A673 (cell line): ENCODE measurements around the gene FZD4. TPM values are rescaled to one million over a fixed set of nuclear protein-coding genes. Genes with fewer than 3 reads are reported as not detected.
A peak's percentile ranks its signal among the peaks of the same experiment; 100 is the strongest.
"Not testable (repeated sequence)": the region's sequence is repeated elsewhere in the genome, so short reads cannot be mapped to it uniquely, and the experiment has no call there.

Experiments
- BruUV-seq: library from RNA; stranded (reverse); fragments of 400-500 nt; replicated peaks from 2 replicates; lab custom pipeline; 2021; lab: Mats Ljungman, UMichigan
- CTCF ChIA-PET: fragments of 300-600 bp; sonication (Branson Sonifier 250); formaldehyde crosslinking; loops from one replicate; lab custom pipeline; 2022; ENCODE audit warnings: antibody characterized with exemption; lab: Charles Lee
- POLR2A ChIA-PET: fragments of 300-600 bp; sonication (Branson Sonifier 250); formaldehyde crosslinking; loops from one replicate; lab custom pipeline; 2022; ENCODE audit warnings: antibody characterized with exemption; ENCODE audit not compliant: low non-redundant PET; lab: Charles Lee
- DNase-seq: peaks from one replicate; pipeline ENCODE4 v3.0.0-alpha.2; 2015; ENCODE audit warnings: low spot score
- H3K27ac ChIP-seq: fragments of 200-600 bp; sonication (generic); 2 replicates; pipeline ENCODE4 v1.5.1; 2016; ENCODE audit warnings: mixed run types, low read depth, mild to moderate bottlenecking, mixed read lengths, antibody characterized with exemption, low read length; ENCODE audit not compliant: poor library complexity, severe bottlenecking
- H3K27me3 ChIP-seq: fragments of 200-600 bp; sonication (generic); replicated peaks from 2 replicates; pipeline ENCODE4 v1.6.1; 2017; ENCODE audit warnings: mixed run types, low read depth, mild to moderate bottlenecking, mixed read lengths, antibody characterized with exemption, low read length; ENCODE audit not compliant: insufficient read depth, poor library complexity
- H3K36me3 ChIP-seq: fragments of 200-600 bp; sonication (generic); 2 replicates; pipeline ENCODE4 v1.6.1; 2016; ENCODE audit warnings: mixed run types, mild to moderate bottlenecking, mixed read lengths, antibody characterized with exemption, low read length; ENCODE audit not compliant: insufficient read depth, poor library complexity, severe bottlenecking
- H3K4me1 ChIP-seq: fragments of 200-600 bp; sonication (generic); 2 replicates; pipeline ENCODE4 v1.6.1; 2017; ENCODE audit warnings: mixed run types, mild to moderate bottlenecking, mixed read lengths, antibody characterized with exemption, low read length; ENCODE audit not compliant: insufficient read depth, poor library complexity, severe bottlenecking
- H3K4me3 ChIP-seq: fragments of 200-600 bp; sonication (generic); 2 replicates; pipeline ENCODE4 v1.5.1; 2016; ENCODE audit warnings: low read depth, mixed run types, mild to moderate bottlenecking, mixed read lengths, low read length; ENCODE audit not compliant: poor library complexity, severe bottlenecking
- H3K9me3 ChIP-seq: fragments of 200-600 bp; sonication (generic); 2 replicates; pipeline ENCODE4 v1.6.1; 2016; ENCODE audit warnings: mixed run types, low read depth, mild to moderate bottlenecking, mixed read lengths, antibody characterized with exemption, low read length; ENCODE audit not compliant: poor library complexity, severe bottlenecking
- EZH2 ChIP-seq: fragments of 200-600 bp; sonication (generic); IDR thresholded peaks from 2 replicates; pipeline ENCODE4 v1.6.1; 2017; ENCODE audit warnings: borderline replicate concordance, low read depth, mild to moderate bottlenecking, mixed read lengths, antibody characterized with exemption, low read length; ENCODE audit not compliant: poor library complexity, severe bottlenecking
- intact Hi-C: fragments of 100-400 bp; cut with micrococcal nuclease; formaldehyde crosslinking; loops from one replicate; pipeline ENCODE4 v1.10.0; 2022; ENCODE audit not compliant: unreplicated experiment
- total RNA-seq: library from RNA; stranded (reverse); gene quantifications from 2 replicates; pipeline ENCODE4 v1.2.3, GENCODE V29; 2021
- TF ChIP-seq, protein P1 (sequence below): fragments of 300-800, 200-600 bp; sonication (generic); conservative IDR thresholded peaks from 2 replicates; pipeline ENCODE4 v1.5.1; 2017; ENCODE audit warnings: low read depth, mild to moderate bottlenecking, antibody characterized with exemption, low read length, moderate library complexity, mixed read lengths

FZD4 gene
- total RNA-seq, 1 experiment from 2014 or later, result 89.1 TPM

DNA sequence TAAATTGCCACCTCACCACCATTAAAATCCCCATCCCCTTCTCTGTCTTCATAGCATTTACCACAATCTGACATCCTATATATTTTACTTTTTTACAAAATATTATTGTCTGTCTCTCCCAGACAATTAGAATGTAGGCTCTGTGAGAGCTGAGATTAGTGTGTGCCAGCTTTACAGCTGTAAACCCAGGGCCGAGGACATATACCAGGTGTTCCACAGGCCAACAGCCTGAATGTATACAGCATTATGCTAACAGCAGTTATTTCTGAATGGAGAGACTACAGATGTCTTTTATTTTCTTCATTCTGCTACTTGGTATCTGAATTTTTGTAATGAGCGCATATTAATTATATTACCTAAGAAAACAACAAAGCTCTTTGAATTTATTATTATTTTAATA lies 36.7 kb downstream of the FZD4 start:
- no peak for TF ChIP-seq EZH2
- Histone ChIP-seq H3K9me3 (no peaks in the 10 kb centered on the region), H3K27ac (peak overlapping the region; percentile 87), H3K4me1 (peaks cover 56% of the 10 kb centered on the region), H3K4me3 (no peak overlapping the region), H3K36me3 (peaks cover 19% of the 10 kb centered on the region), H3K27me3 (no peaks in the 10 kb centered on the region)
- ChIA-PET POLR2A (no interaction called here), CTCF (no interaction called here)
- no TSS peak for BruUV-seq
- no peak for DNase-seq
- intact Hi-C loops, result loop anchor here (5.0 kb wide), 2 partner anchors 101 to 246 kb away; partner anchors contain the start of gene ME3

- Histone ChIP-seq H3K9me3 (peaks cover 7% of the 10 kb centered on the region), H3K4me1 (peaks cover 55% of the 10 kb centered on the region), H3K27ac (peak overlapping the region; percentile 87), H3K4me3 (no peak overlapping the region), H3K27me3 (no peaks in the 10 kb centered on the region), H3K36me3 (peaks cover 24% of the 10 kb centered on the region)
- CTCF ChIA-PET, result interaction anchor here (0.7 to 1.2 kb wide), 2 partner anchors 22 to 47 kb away, joined by 3 read pairs; no protein-coding TSS in a partner anchor
- POLR2A ChIA-PET, result no interaction called here
- no TSS peak for BruUV-seq
- intact Hi-C loops, result loop anchor here (5.0 kb wide), 2 partner anchors 100 to 245 kb away; partner anchors contain the start of gene ME3
- no peak for DNase-seq
- TF ChIP-seq, protein P1, sequence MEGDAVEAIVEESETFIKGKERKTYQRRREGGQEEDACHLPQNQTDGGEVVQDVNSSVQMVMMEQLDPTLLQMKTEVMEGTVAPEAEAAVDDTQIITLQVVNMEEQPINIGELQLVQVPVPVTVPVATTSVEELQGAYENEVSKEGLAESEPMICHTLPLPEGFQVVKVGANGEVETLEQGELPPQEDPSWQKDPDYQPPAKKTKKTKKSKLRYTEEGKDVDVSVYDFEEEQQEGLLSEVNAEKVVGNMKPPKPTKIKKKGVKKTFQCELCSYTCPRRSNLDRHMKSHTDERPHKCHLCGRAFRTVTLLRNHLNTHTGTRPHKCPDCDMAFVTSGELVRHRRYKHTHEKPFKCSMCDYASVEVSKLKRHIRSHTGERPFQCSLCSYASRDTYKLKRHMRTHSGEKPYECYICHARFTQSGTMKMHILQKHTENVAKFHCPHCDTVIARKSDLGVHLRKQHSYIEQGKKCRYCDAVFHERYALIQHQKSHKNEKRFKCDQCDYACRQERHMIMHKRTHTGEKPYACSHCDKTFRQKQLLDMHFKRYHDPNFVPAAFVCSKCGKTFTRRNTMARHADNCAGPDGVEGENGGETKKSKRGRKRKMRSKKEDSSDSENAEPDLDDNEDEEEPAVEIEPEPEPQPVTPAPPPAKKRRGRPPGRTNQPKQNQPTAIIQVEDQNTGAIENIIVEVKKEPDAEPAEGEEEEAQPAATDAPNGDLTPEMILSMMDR, result no peak
- no peak for TF ChIP-seq EZH2
Observed at GRCh38 chr11:86917589-86917988, 37.6 kb downstream of the FZD4 start.

- POLR2A ChIA-PET, result no interaction called here
- Histone ChIP-seq H3K9me3 (peaks cover 15% of the 10 kb centered on the region), H3K4me3 (peak overlapping the region; percentile 16), H3K27me3 (no peaks in the 10 kb centered on the region), H3K4me1 (peaks cover 53% of the 10 kb centered on the region), H3K27ac (peak overlapping the region; percentile 87), H3K36me3 (peaks cover 36% of the 10 kb centered on the region)
- peak; percentile 95 for DNase-seq
- TF ChIP-seq, protein P1, result no peak
- no peak for TF ChIP-seq EZH2
- intact Hi-C loops, result loop anchor here (5.0 kb wide), 2 partner anchors 99 to 244 kb away; partner anchors contain the start of gene ME3
- BruUV-seq, result no TSS peak
- CTCF ChIA-PET, result interaction anchor here (0.6 kb wide), 1 partner anchor 43 kb away, joined by 3 read pairs; no protein-coding TSS in a partner anchor
Observed at GRCh38 chr11:86916330-86916729, 38.9 kb downstream of the FZD4 start.

GRCh38 chr11:86915850-86916249 lies 39.3 kb downstream of the FZD4 start:
- H3K27me3 ChIP-seq, DNase-seq, POLR2A ChIA-PET, BruUV-seq, H3K4me3 ChIP-seq: not testable (repeated sequence)
- Histone ChIP-seq H3K9me3 (peaks cover 15% of the 10 kb centered on the region), H3K36me3 (peaks cover 38% of the 10 kb centered on the region), H3K4me1 (peaks cover 52% of the 10 kb centered on the region), H3K27ac (peak overlapping the region; percentile 87)
- CTCF ChIA-PET, result interaction anchor here (0.6 kb wide), 1 partner anchor 42 kb away, joined by 3 read pairs; no protein-coding TSS in a partner anchor
- intact Hi-C loops, result loop anchor here (5.0 kb wide), 2 partner anchors 99 to 244 kb away; partner anchors contain the start of gene ME3
